Measurements from ENCODE around the gene CCZ1. TPM values are rescaled to one million over a fixed set of nuclear protein-coding genes. Genes with fewer than 3 reads are reported as not detected.
"Not testable (repeated sequence)": the region's sequence is repeated elsewhere in the genome, so short reads cannot be mapped to it uniquely, and the experiment has no call there.

CCZ1 gene
- total RNA-seq, 1 experiment from 2014 or later = 86.3 TPM

DNA sequence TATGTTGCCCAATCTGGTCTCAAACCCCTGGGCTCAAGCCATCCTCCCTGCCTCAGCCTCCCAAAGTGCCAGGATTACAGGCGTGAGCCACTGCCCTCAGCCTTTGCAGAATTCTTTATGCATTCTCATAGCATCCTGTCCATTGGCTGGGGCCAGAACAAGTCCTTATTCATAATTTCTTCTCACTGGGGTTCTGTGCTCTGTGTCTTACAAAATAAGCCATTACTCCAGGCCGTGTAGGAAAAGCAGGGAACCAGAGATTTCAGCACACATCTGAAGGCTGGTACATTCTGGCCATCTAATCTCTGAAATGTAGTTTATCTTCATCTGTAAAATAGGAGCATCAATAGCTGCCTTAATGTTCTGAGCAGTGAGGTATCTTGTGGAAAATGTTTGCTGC lies 28.2 kb upstream of the CCZ1 start:
- no peak for DNase-seq (ENCODE audit: unreplicated experiment)
- TF ChIP-seq, protein P1, sequence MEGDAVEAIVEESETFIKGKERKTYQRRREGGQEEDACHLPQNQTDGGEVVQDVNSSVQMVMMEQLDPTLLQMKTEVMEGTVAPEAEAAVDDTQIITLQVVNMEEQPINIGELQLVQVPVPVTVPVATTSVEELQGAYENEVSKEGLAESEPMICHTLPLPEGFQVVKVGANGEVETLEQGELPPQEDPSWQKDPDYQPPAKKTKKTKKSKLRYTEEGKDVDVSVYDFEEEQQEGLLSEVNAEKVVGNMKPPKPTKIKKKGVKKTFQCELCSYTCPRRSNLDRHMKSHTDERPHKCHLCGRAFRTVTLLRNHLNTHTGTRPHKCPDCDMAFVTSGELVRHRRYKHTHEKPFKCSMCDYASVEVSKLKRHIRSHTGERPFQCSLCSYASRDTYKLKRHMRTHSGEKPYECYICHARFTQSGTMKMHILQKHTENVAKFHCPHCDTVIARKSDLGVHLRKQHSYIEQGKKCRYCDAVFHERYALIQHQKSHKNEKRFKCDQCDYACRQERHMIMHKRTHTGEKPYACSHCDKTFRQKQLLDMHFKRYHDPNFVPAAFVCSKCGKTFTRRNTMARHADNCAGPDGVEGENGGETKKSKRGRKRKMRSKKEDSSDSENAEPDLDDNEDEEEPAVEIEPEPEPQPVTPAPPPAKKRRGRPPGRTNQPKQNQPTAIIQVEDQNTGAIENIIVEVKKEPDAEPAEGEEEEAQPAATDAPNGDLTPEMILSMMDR (IDR thresholded peaks at IDR 0.05; ENCODE audit: unreplicated experiment) = no peak
- Mint-ChIP-seq H3K27me3 (ENCODE audit: insufficient read depth, unreplicated experiment) (peaks cover 26% of the 10 kb centered on the region), H3K4me3 (ENCODE audit: unreplicated experiment) (no peak overlapping the region), H3K36me3 (ENCODE audit: insufficient read depth, unreplicated experiment) (peaks cover 5% of the 10 kb centered on the region), H3K4me1 (ENCODE audit: insufficient read depth, unreplicated experiment) (peaks cover 6% of the 10 kb centered on the region), H3K9me3 (ENCODE audit: unreplicated experiment) (peaks cover 8% of the 10 kb centered on the region), H3K27ac (ENCODE audit: low read depth, unreplicated experiment) (no peak overlapping the region)
- ChIA-PET CTCF (no interaction called here), POLR2A (no interaction called here)
- intact Hi-C loops (cut with micrococcal nuclease) = no loop called here
- no TSS peak for BruUV-seq (replicated peaks)

DNA sequence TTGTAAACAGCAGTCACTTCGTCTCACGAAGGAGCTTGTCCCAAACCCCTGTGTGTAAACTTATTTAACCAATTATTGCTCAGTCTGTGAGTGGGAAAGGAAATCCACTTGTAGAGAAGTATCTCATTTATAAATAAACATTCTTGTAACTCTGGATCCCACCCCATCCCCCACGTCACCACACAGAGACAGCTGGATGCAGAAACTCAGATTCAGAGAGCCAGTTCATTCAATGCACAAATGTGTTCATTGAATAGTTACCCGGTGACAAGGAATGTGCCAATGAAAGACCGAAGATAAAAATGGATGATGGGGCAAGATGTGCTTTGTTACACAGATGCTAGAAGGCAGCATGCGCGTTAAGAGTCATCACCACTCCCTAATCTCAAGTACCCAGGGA lies 26.2 kb upstream of the CCZ1 start:
- no TSS peak for BruUV-seq (replicated peaks)
- intact Hi-C loops (cut with micrococcal nuclease) = no loop called here
- peaks cover 5% of the 10 kb centered on the region for H3K9me3 Mint-ChIP-seq (ENCODE audit: unreplicated experiment)
- CTCF ChIA-PET = interaction anchor here (0.6 to 1.3 kb wide), 2 partner anchors 15 to 143 kb away, joined by 3 to 6 read pairs; no protein-coding TSS in a partner anchor
- H3K4me3 Mint-ChIP-seq (ENCODE audit: unreplicated experiment) = no peak overlapping the region
- DNase-seq (ENCODE audit: unreplicated experiment) = no peak
- H3K4me1 Mint-ChIP-seq (ENCODE audit: insufficient read depth, unreplicated experiment) = peaks cover 6% of the 10 kb centered on the region
- H3K27ac Mint-ChIP-seq (ENCODE audit: low read depth, unreplicated experiment) = no peak overlapping the region
- POLR2A ChIA-PET = no interaction called here
- H3K36me3 Mint-ChIP-seq (ENCODE audit: insufficient read depth, unreplicated experiment) = peaks cover 5% of the 10 kb centered on the region
- TF ChIP-seq, protein P1 (IDR thresholded peaks at IDR 0.05; ENCODE audit: unreplicated experiment) = no peak
- H3K27me3 Mint-ChIP-seq (ENCODE audit: insufficient read depth, unreplicated experiment) = peaks cover 7% of the 10 kb centered on the region

DNA sequence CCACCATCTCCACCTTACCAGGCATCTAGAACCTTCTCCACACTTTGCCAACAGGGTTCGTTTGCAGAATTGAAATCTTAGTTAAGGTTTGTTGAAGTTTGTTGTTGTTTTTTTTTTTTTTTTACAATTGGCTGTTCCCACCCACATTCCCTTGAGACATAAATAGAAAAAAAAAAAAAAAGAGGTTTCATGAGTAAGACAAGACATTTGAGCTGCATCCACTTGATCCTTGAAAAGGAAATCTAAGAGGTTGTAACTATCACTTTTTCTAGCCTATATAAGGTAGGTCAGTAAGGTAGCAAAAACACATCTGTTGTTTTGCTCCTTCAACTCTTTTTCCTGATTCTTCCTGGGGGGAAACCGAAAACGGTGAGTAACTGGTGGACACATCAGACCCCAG lies 18.9 kb upstream of the CCZ1 start:
- CTCF ChIA-PET; H3K9me3 Mint-ChIP-seq (ENCODE audit: unreplicated experiment); POLR2A ChIA-PET: not testable (repeated sequence)

DNA sequence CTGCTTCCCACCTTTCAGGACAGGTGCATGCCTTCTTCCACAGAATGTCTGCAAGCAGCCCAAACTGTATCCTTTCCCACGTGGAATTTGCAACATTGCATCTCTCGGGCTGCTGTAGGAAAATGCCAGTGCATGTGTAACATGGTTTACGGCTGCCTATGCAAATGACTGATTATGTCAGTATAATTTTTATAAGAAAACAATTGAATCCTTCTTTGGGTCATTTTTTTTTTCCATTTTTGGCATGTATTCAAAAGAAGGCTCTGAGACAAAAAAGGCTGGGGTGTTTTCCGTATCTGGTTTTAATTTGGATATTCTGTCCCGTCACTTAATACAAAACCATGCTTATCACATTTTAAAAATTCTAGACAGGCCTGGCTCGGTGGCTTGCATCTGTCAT lies 18.4 kb upstream of the CCZ1 start:
- H3K27ac Mint-ChIP-seq (ENCODE audit: low read depth, unreplicated experiment); DNase-seq (ENCODE audit: unreplicated experiment); intact Hi-C loops (cut with micrococcal nuclease); H3K4me1 Mint-ChIP-seq (ENCODE audit: insufficient read depth, unreplicated experiment); H3K4me3 Mint-ChIP-seq (ENCODE audit: unreplicated experiment); H3K27me3 Mint-ChIP-seq (ENCODE audit: insufficient read depth, unreplicated experiment); H3K36me3 Mint-ChIP-seq (ENCODE audit: insufficient read depth, unreplicated experiment); CTCF ChIA-PET; BruUV-seq (replicated peaks); POLR2A ChIA-PET; H3K9me3 Mint-ChIP-seq (ENCODE audit: unreplicated experiment): not testable (repeated sequence)

More for the DNA sequence above, 18.9 kb upstream of the CCZ1 start:
- DNase-seq (ENCODE audit: unreplicated experiment); H3K27me3 Mint-ChIP-seq (ENCODE audit: insufficient read depth, unreplicated experiment); H3K4me1 Mint-ChIP-seq (ENCODE audit: insufficient read depth, unreplicated experiment); intact Hi-C loops (cut with micrococcal nuclease); H3K27ac Mint-ChIP-seq (ENCODE audit: low read depth, unreplicated experiment); BruUV-seq (replicated peaks); H3K4me3 Mint-ChIP-seq (ENCODE audit: unreplicated experiment); H3K36me3 Mint-ChIP-seq (ENCODE audit: insufficient read depth, unreplicated experiment): not testable (repeated sequence)

DNA sequence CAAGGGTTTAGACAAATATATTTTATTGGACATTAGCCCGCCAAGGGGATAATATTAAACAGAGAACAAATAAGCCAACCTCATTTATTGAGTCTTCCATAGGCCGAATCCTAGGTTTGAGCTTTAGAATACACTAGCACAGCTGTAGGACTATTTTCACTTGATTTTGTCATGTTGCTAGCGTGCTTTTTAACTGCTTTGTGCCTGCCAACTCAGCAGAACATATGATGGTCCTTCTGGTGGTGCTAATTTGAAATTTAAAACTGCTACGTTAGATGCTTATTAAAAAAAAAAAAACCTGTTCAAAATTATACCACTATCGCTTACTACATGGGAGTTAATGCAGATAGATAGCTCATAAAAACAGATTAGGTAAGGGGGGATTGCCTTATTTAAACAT lies 14.1 kb upstream of the CCZ1 start:
- H3K4me1 Mint-ChIP-seq (ENCODE audit: insufficient read depth, unreplicated experiment); CTCF ChIA-PET; H3K4me3 Mint-ChIP-seq (ENCODE audit: unreplicated experiment); H3K9me3 Mint-ChIP-seq (ENCODE audit: unreplicated experiment); H3K27ac Mint-ChIP-seq (ENCODE audit: low read depth, unreplicated experiment); intact Hi-C loops (cut with micrococcal nuclease); H3K36me3 Mint-ChIP-seq (ENCODE audit: insufficient read depth, unreplicated experiment); BruUV-seq (replicated peaks); DNase-seq (ENCODE audit: unreplicated experiment); H3K27me3 Mint-ChIP-seq (ENCODE audit: insufficient read depth, unreplicated experiment): not testable (repeated sequence)
- POLR2A ChIA-PET = interaction anchor here (0.6 kb wide), 1 partner anchor 242 kb away, joined by 3 read pairs; no protein-coding TSS in a partner anchor

DNA sequence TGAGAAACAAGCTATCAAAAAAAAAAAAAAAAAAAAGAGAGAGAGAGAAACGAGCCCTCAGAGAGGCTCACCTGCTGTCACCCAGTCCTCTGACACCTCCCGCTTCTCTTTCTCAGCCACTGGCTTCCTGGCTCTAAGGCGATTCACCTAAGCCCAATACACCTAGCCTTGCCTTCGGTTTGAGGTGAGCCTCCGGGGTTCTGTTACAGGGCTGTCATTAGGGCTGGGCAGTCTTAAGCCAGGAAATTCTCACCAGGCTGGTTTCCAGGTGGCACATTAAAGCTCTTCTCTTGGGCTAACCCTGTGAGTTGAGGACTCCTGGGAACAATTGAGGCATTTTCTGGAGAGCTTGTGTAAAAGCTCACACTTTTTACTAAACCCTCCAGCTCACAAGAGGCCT lies 10.5 kb upstream of the CCZ1 start:
- H3K27ac Mint-ChIP-seq (ENCODE audit: low read depth, unreplicated experiment); H3K9me3 Mint-ChIP-seq (ENCODE audit: unreplicated experiment); H3K4me3 Mint-ChIP-seq (ENCODE audit: unreplicated experiment); H3K27me3 Mint-ChIP-seq (ENCODE audit: insufficient read depth, unreplicated experiment); POLR2A ChIA-PET; H3K4me1 Mint-ChIP-seq (ENCODE audit: insufficient read depth, unreplicated experiment); H3K36me3 Mint-ChIP-seq (ENCODE audit: insufficient read depth, unreplicated experiment); intact Hi-C loops (cut with micrococcal nuclease); DNase-seq (ENCODE audit: unreplicated experiment); BruUV-seq (replicated peaks): not testable (repeated sequence)
- CTCF ChIA-PET = interaction anchor here (0.6 kb wide), 1 partner anchor 31 kb away, joined by 3 read pairs; no protein-coding TSS in a partner anchor

DNA sequence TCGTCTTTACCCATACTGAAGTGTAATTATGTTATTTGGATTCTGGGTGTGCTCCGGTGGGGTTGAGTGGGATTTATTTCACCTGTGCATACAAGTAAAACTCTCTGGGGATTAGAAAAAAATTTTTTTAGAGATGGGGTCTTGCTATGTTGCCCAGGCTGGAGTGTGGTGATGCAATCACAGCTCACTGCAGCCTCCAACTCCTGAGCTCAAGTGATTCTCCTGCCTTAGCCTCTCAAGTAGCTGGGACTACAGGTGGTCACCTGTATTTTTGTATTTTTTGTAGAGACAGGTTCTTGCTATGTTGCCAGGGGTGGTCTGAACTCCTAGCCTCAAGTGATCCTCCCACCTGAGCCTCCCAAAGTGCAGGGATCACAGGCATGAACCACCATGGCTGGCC lies 8.3 kb upstream of the CCZ1 start:
- CTCF ChIA-PET = interaction anchor here (0.6 kb wide), 1 partner anchor 66 kb away, joined by 3 read pairs; no protein-coding TSS in a partner anchor
- H3K27ac Mint-ChIP-seq (ENCODE audit: low read depth, unreplicated experiment); H3K4me3 Mint-ChIP-seq (ENCODE audit: unreplicated experiment); H3K4me1 Mint-ChIP-seq (ENCODE audit: insufficient read depth, unreplicated experiment); DNase-seq (ENCODE audit: unreplicated experiment); BruUV-seq (replicated peaks); intact Hi-C loops (cut with micrococcal nuclease); H3K27me3 Mint-ChIP-seq (ENCODE audit: insufficient read depth, unreplicated experiment); H3K9me3 Mint-ChIP-seq (ENCODE audit: unreplicated experiment); H3K36me3 Mint-ChIP-seq (ENCODE audit: insufficient read depth, unreplicated experiment); POLR2A ChIA-PET: not testable (repeated sequence)
